ENCODE measurements around the gene PRDM7.
"Not testable (repeated sequence)": the region's sequence is repeated elsewhere in the genome, so short reads cannot be mapped to it uniquely, and the experiment has no call there.

Gene PRDM7

DNA sequence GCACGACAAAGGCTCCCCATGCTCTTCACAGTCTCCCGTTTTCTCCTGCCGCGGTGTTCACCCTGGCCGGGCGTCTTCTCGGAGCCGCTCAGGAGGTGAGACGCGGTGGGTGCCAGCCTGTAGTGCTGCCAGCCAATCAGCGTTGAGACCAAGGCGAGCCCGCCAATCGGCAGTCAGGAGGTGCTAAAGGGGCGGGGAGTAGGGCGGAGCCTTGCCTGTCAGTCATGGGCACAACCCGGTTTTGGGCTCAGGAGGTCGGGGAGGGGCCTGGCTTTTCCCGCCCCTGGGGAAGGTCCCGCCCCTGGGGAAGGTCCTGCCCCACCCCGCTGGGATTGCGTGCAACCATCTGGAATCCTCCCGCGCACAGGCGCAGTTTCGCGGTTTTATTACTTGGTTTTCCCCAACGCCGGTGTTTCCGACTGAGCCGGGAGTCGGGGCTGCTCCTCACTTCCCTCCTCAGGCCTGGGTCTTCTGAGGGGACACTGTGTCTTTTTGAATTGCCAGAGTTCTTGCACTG, at the start of gene PRDM7:
PRDM7 (minus strand) TSS at position 92 of the 517 bp plus-strand sequence. CDS start 1,421 bp downstream, outside the sequence.
- DNase-seq (ENCODE audit: low spot score), result peak; percentile 98

DNA sequence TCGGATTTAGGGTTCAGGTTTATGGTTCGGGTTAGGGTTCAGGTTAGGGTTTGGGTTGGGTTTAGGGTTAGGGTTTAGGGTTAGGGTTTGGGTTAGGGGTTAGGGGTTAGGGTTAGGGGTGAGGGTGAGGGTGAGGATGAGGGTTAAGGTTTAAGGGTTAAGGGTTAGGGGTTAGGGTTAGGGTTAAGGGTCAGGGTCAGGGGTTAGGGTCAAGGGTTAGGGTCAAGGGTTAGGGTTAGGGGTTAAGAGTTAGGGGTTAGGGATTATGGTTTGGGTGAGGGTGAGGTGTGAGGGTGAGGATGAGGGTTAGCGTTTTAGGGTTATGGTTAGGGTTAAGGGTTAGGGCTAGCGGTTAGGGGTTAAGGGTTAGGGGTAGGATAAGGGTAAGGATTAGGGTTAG, 44.7 kb upstream of the PRDM7 start:
- not testable (repeated sequence) for DNase-seq (ENCODE audit: low spot score); FAIRE-seq

More for the DNA sequence above, at the start of gene PRDM7:
- no peak for FAIRE-seq

- DNase-seq (ENCODE audit: low spot score); FAIRE-seq: not testable (repeated sequence)
These were observed 30.5 kb upstream of the PRDM7 start for GRCh38 chr16:90107617-90108016.

DNA sequence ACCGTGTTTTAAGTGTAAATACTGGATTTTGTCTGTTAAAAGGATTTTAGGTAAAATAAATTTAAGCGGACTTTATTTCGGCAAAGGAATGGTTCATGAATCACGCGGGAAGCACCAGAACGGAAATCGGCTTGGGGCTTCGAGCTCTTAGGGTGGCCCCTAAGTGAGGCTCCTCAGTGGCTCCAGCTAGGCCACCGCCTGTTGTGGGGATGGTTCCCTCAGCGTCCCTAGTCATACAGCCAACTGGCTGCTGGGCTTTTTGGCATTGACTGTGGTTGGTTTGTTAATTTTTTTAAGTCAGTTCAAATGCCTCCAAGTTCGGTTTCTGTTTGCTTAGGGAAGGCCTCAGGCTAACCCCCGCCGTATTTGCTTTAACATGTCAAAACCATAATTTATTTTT, 29.9 kb upstream of the PRDM7 start:
- FAIRE-seq; DNase-seq (ENCODE audit: low spot score): not testable (repeated sequence)

GRCh38 chr16:90106271-90106670, 29.1 kb upstream of the PRDM7 start:
- DNase-seq (ENCODE audit: low spot score); FAIRE-seq: not testable (repeated sequence)

DNA sequence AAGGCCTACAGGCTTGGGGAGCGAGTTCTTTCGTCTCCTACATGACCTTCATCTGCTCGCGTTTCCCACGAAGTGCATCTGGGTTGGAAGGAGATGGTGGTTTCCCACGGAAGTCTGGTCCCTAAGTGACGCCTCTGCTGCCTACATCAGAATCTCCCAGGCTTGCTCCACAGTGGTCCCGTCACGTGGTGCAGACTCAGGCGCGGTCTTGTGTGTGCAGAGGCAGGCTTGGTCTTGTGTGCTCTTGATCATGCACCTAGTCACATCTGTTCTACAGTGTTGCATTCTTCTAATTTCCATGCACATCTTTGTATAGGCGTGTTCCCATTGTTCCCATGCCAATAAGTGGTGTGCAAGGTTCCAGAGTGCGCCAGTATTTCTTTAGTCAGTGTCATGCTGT, 27.6 kb upstream of the PRDM7 start:
- not testable (repeated sequence) for FAIRE-seq; DNase-seq (ENCODE audit: low spot score)

- not testable (repeated sequence) for FAIRE-seq
These were observed 25.2 kb upstream of the PRDM7 start for GRCh38 chr16:90102086-90102884.

DNA sequence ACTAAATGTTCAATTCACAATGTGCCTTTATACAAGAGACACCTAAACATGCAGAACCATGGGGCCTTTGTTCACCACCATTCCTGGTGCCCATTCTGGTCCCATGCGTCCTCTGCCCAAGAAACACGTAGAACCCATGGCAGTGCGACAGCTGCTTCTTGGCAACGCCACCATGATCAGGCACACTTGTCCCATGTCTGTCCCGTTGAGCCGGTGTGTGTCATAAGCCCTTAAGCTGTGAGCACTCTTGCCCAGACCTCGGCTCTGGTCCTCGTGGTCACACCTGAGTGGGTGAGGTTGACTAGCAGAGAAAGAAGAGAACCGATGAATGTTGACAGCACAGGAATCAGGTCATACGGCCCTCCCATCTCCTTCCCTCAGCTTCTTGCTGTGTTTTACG, 24.2 kb upstream of the PRDM7 start:
- FAIRE-seq; DNase-seq (ENCODE audit: low spot score): not testable (repeated sequence)

More at GRCh38 chr16:90102086-90102884, 25.2 kb upstream of the PRDM7 start:
- not testable (repeated sequence) for DNase-seq (ENCODE audit: low spot score)

DNA sequence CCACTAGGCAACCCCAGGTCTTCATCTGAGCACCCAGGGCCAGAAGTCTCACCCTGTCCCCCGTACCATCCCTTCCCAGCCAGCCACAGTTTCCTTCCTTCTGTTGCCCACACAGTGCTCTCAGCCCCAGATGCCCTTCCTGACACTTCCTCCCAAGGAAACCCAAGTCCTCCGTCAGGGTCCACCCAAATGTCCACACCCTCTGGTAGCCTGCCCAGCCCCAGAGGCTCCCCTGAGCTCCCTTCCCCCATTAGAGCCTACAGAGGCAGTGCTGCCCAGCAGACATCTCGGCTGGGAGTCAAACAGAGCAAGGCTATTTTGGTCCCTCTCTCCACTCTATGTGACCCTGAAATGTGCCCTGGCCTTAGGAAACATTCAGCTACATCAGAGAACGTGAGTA, 23.7 kb upstream of the PRDM7 start:
- FAIRE-seq; DNase-seq (ENCODE audit: low spot score): not testable (repeated sequence)

DNA sequence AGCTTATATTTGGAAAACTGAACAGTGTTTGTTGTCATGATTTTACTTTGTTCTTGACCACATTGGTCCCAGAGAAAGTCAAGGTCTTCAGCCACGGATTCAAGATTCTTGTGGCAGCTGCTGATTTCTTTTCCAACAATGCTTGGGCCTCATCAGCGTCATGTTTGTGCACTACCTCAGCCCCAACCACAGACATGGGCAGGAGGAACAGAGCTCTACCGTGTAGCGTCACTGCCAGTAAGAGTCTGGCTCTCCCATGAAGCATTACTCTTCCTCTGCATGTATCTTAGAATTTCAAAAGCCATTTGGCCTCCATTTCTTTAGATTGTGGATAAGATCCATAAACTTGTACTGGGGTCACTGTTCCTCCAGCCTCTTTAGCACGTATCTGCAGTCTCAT, 23.1 kb upstream of the PRDM7 start:
- not testable (repeated sequence) for DNase-seq (ENCODE audit: low spot score)

DNA sequence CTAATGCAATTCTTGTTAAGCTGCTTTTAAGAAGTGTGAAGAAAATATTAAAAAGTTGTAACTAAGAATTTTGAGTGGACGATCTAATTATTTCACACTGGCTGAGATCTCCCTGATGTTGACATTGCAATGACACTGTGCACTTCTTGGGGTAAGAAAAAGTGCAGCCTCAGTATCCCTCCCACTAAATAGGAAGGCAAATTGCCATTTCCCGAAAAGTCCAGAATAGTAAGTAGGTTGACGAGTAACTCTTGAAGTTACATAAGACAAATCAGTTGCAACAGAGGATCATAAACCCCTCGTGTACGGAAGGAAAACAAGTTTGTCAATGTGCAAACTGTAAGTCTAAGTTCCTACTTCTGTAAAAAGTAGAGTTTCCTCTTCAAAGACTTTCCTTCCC, 21.8 kb upstream of the PRDM7 start:
- not testable (repeated sequence) for DNase-seq (ENCODE audit: low spot score); FAIRE-seq

More for the DNA sequence above, 23.1 kb upstream of the PRDM7 start:
- not testable (repeated sequence) for FAIRE-seq

- FAIRE-seq, result not testable (repeated sequence)
These were observed 20.0 kb upstream of the PRDM7 start for GRCh38 chr16:90097010-90097684.

DNA sequence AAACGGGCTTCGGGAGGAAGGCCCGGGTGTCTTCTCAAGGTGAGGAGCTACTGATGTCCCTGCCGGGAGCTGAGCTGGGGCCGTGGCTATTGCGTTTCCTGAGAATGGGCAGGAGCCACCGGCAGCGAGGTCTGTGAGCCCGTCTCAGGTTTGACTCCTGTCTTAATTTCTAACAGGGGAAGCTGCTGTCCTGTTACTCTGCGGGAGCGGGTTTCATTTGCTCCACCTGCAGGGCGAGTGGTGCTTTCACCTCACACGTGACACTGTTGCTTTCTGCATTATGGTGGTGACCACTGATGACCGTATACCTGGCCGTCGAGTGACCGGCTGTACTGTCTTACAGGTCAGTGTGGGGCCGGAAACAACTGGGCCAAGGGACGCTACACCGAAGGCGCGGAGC, 17.7 kb upstream of the PRDM7 start:
- not testable (repeated sequence) for FAIRE-seq; DNase-seq (ENCODE audit: low spot score)

More at GRCh38 chr16:90097010-90097684, 20.0 kb upstream of the PRDM7 start:
- DNase-seq (ENCODE audit: low spot score), result not testable (repeated sequence)

DNA sequence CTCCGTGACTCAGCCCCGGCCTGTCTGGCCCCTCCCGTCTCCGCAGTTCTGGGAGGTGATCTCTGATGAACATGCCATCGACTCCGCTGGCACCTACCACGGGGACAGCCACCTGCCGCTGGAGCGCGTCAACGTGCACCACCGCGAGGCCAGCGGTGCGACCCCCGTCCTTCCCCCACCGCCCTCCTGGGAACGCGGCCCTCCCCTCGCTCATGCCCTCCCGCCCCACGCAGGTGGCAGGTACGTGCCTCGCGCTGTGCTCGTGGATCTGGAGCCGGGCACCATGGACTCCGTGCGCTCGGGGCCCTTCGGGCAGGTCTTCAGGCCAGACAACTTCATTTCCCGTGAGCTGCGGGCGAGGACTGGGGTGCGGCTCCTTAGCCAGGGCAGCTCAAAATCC, 17.2 kb upstream of the PRDM7 start:
- FAIRE-seq; DNase-seq (ENCODE audit: low spot score): not testable (repeated sequence)

- not testable (repeated sequence) for FAIRE-seq; DNase-seq (ENCODE audit: low spot score)
These were observed 16.7 kb upstream of the PRDM7 start for GRCh38 chr16:90093799-90094198.

DNA sequence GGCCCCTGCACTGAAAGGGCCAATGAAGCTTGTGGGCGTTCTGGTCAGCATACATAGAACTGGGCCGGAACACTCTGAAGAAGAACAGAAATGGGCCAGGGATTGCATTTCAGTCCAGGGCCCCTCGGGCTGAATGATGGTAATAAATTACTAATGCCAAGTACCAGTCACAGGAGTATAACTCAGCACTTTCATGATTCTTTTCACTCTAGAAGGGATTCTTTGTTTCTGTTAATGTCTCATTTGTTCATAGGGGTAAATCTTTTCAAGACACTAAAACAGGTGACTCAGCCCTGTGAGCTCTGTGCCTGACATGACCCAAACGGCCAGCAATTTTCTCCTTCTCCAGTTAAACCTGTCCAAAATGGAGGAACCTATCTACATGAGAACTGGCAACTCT, 15.7 kb upstream of the PRDM7 start:
- not testable (repeated sequence) for FAIRE-seq; DNase-seq (ENCODE audit: low spot score)

GRCh38 chr16:90084215-90084950, 7.3 kb upstream of the PRDM7 start:
- no peak for FAIRE-seq
- no peak for DNase-seq (ENCODE audit: low spot score)

DNA sequence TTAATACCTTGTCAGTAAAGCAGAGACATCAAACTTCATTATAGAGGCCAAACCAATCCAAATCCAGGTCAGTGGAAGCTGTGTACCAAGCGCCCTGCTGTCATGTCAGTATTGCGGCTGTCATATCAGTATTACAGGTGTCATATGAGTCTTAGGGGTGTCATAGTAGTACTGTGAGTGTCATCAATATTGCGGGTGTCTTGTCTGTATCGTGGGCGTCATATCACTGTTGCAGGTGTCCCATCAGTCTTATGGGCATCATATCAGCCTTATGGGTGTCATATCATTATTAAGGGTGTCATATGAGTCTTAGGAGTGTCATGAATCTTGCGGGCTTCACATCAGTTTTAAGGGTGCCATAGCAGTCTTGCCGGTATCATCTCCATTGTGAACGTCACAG, 6.0 kb upstream of the PRDM7 start:
- no peak for FAIRE-seq
- DNase-seq (ENCODE audit: low spot score), result no peak

DNA sequence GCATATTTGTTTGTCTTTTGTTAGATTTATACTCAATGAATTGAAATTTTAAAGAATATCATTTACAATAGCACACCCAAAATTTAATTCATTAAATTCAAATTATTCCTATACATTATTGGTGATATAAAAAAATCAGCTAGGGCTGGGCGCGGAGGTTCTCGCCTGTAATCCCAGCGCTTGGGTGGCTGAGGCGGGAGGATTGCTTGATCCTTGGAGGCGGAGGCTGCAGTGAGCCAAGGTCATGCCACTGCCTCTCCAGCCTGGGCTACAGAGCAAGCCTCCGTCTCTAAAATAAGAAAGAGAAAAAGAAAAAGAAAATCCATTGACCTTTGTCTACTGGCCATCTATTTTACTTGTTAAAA, 4.5 kb upstream of the PRDM7 start:
- FAIRE-seq (no peak), DNase-seq (ENCODE audit: low spot score) (no peak)

DNA sequence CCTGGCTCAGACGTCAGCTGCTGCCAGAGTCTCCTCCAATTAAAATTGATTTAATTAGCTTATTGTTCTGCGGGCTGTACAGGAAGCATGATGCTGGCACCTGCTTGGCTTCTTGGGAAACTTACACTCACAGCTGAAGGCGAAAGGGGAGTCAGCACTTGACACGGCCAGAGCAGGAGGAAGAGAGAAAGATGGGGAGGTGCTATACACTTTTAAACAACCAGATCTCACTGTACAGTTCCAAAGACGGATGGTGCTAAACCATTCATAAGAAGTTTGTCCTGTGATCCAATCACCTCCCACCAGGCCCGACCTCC, 1.4 kb upstream of the PRDM7 start:
- DNase-seq (ENCODE audit: low spot score), result no peak

More for the DNA sequence above, 1.4 kb upstream of the PRDM7 start:
- FAIRE-seq, result no peak

Data from urothelium cell line (cell line).